Testis (tissue), 2 donors: ENCODE data around the gene PREPL.

Experiments used
- CTCF ChIP-seq, 3 experiments: fragments of 450-650 bp in 2 of 3; fragments of 200-600 bp in 1 of 3; sonication (generic) in 1 of 3; IDR thresholded peaks; one replicate each; pipeline ENCODE4 v1.5.1; 2016 to 2019; ENCODE audit warnings: antibody characterized with exemption in 3 of 3, mild to moderate bottlenecking in 2 of 3, moderate library complexity in 1 of 3
- POLR2A ChIP-seq: fragments of 450-650 bp; IDR thresholded peaks from one replicate; pipeline ENCODE4 v1.6.1; 2017; ENCODE audit warnings: antibody characterized with exemption, mild to moderate bottlenecking, moderate library complexity

- no peak for TF ChIP-seq CTCF (IDR thresholded peaks at IDR 0.05)
- no peak for TF ChIP-seq POLR2A
Measured at GRCh38 chr2:44347526-44347925, 13.8 kb downstream of the PREPL start.
